ENCODE results near the gene MPRIP. TPM values are rescaled to one million over a fixed set of nuclear protein-coding genes. Genes with fewer than 3 reads are reported as not detected.
A peak's percentile ranks its signal among the peaks of the same experiment; 100 is the strongest.

MPRIP gene
- total RNA-seq, 6 experiments from 2014 or later = 39.0 to 97.6 (median 76.7) TPM

- DNase-seq (no peak), ATAC-seq (peak in 3 of 4 donors; percentile 20 to 23 (median 21))
- Histone ChIP-seq H3K36me3 (peaks cover 0 to 3% (median 0%) of the 10 kb centered on the region in 4 donors), H3K27ac (peak overlapping the region in 2 of 3 donors; percentile 22 to 37), H3K4me1 (no peaks in the 10 kb centered on the region), H3K27me3 (no peaks in the 10 kb centered on the region), H3K4me3 (no peak overlapping the region), H3K9me3 (no peaks in the 10 kb centered on the region)
- TF ChIP-seq POLR2A (IDR thresholded peaks at IDR 0.05) (no peak), CTCF (IDR thresholded peaks at IDR 0.05) (no peak)
- intact Hi-C loops (cut with DNase I) = no loop called here
- 64% methylated on average over 6 of the region's 9 CpGs for WGBS (ENCODE audit: insufficient coverage, low coverage, low lambda C conversion rate, missing lambda C conversion rate)
Observed at GRCh38 chr17:17098551-17099179, 56.4 kb downstream of the MPRIP start.

- peaks cover 0 to 4% (median 0%) of the 10 kb centered on the region in 4 donors for H3K4me1 ChIP-seq
- DNase-seq = peak in 1 of 3 donors; percentile 43
- no peak overlapping the region for H3K27ac ChIP-seq
- no peak for ATAC-seq
- H3K27me3 ChIP-seq = no peaks in the 10 kb centered on the region
- no peaks in the 10 kb centered on the region for H3K9me3 ChIP-seq
- 83% methylated on average over 2 of the region's 6 CpGs for WGBS (ENCODE audit: insufficient coverage, low coverage, low lambda C conversion rate, missing lambda C conversion rate)
- intact Hi-C loops (cut with DNase I) = no loop called here
- no peaks in the 10 kb centered on the region for H3K36me3 ChIP-seq
- TF ChIP-seq CTCF (IDR thresholded peaks at IDR 0.05) (no peak), POLR2A (IDR thresholded peaks at IDR 0.05) (no peak)
- H3K4me3 ChIP-seq = no peak overlapping the region
Observed at GRCh38 chr17:17102176-17102575, 59.9 kb downstream of the MPRIP start.

GRCh38 chr17:17103160-17103559 is 60.9 kb downstream of the MPRIP start:
- Histone ChIP-seq H3K36me3 (no peaks in the 10 kb centered on the region), H3K4me1 (peaks cover 0 to 8% (median 3%) of the 10 kb centered on the region in 4 donors), H3K4me3 (no peak overlapping the region), H3K9me3 (no peaks in the 10 kb centered on the region), H3K27ac (no peak overlapping the region), H3K27me3 (no peaks in the 10 kb centered on the region)
- TF ChIP-seq POLR2A (IDR thresholded peaks at IDR 0.05) (no peak), CTCF (IDR thresholded peaks at IDR 0.05) (no peak)
- peak in 1 of 3 donors; percentile 37 for DNase-seq
- WGBS (ENCODE audit: insufficient coverage, low coverage, low lambda C conversion rate, missing lambda C conversion rate) = 60% methylated on average over 3 of the region's 6 CpGs
- ATAC-seq = no peak
- intact Hi-C loops (cut with DNase I) = no loop called here

GRCh38 chr17:17104036-17104435 is 61.8 kb downstream of the MPRIP start:
- H3K27me3 ChIP-seq = no peaks in the 10 kb centered on the region
- no peak for DNase-seq
- ATAC-seq = no peak
- no peak overlapping the region for H3K27ac ChIP-seq
- H3K36me3 ChIP-seq = no peaks in the 10 kb centered on the region
- intact Hi-C loops (cut with DNase I) = no loop called here
- H3K4me3 ChIP-seq = no peak overlapping the region
- H3K4me1 ChIP-seq = peaks cover 0 to 15% (median 3%) of the 10 kb centered on the region in 4 donors
- H3K9me3 ChIP-seq = no peaks in the 10 kb centered on the region
- no peak for TF ChIP-seq POLR2A (IDR thresholded peaks at IDR 0.05)
- TF ChIP-seq CTCF (IDR thresholded peaks at IDR 0.05) = no peak
- WGBS (ENCODE audit: insufficient coverage, low coverage, low lambda C conversion rate, missing lambda C conversion rate) = 100% methylated on average over 1 of the region's 6 CpGs
